ENCODE results near the gene GAS2L3.
A peak's percentile ranks its signal among the peaks of the same experiment; 100 is the strongest.
"Not testable (repeated sequence)": the region's sequence is repeated elsewhere in the genome, so short reads cannot be mapped to it uniquely, and the experiment has no call there.

GAS2L3 gene

GRCh38 chr12:100573292-100574186 lies at the start of gene GAS2L3:
Gene GAS2L3 (plus strand): TSS chr12:100573684. CDS start chr12:100594905, 21,221 bp downstream.
- peak in 1 of 2 donors; percentile 22 for DNase-seq (ENCODE audit: low read depth in 2 of 2)

DNA sequence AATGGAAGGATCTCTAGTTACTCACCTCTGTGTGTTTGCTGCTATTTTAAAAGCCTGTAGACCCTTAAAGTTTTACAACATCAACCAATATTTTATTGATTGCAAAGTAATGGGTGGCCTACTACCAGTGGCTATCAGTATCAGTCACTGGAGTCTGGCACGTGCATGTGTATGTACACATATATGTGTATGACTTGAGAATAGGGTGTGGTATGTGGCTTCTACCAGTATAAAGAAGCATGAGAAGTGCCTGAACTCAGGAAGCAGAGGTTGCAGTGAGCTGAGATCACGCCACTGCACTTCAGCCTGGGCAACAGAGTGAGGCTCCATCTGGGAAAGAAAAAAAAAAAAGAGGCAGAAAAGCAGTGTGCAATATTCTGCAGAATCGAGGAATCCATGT lies 45.5 kb upstream of the GAS2L3 start:
- no peak for DNase-seq (ENCODE audit: low read depth in 2 of 2)

DNA sequence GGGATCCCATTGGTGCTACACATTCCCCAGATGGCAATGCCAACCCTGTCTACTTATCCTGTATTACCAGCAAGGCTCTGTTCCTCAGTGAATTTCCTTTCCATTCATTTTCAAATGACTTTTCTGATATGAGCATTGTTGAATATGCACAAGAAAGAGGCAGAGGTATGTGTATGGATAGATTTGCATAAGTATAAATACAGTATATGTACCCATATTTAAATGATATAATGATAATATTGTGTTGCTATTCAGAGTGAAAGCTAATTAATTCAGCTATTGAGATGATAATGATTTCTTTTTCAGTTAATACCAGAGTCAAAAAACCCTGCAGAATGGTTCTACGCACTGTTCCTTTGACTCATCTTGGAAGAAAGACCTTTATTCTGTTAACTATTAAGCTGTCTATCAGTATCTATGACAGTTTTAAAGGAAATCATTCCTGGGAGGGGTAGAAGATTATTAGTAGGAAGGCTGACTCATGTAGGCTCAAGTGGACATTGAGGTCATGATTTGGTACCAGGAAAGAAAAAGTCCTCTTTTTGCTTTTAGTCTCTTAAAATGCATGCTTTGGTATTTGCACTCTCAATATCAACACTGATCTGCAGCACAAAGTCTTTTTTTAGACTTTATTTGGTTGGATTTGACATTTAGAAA lies 44.9 kb upstream of the GAS2L3 start:
- no peak for DNase-seq (ENCODE audit: low read depth in 2 of 2)

- no peak for DNase-seq (ENCODE audit: low read depth in 2 of 2)
Observed at GRCh38 chr12:100529756-100530350, 43.6 kb upstream of the GAS2L3 start.

DNA sequence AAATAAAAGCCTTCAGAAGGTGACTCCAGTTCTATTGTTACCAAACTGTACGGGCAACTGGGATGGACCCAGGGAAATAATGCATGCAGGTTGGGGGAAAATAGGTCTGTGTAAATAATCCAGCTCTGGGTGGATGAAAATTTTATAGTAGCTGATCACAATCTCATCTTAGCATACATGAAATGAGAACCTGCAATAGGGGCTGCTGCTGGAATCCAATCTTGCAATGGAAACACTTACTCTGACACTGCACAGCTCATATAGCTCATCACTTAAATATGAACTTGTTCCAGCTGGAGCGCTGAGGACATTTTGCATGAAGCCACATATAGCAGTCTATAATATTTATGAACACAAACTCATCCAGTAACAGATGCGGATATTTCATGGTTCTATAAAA lies 40.1 kb upstream of the GAS2L3 start:
- no peak for DNase-seq (ENCODE audit: low read depth in 2 of 2)

DNA sequence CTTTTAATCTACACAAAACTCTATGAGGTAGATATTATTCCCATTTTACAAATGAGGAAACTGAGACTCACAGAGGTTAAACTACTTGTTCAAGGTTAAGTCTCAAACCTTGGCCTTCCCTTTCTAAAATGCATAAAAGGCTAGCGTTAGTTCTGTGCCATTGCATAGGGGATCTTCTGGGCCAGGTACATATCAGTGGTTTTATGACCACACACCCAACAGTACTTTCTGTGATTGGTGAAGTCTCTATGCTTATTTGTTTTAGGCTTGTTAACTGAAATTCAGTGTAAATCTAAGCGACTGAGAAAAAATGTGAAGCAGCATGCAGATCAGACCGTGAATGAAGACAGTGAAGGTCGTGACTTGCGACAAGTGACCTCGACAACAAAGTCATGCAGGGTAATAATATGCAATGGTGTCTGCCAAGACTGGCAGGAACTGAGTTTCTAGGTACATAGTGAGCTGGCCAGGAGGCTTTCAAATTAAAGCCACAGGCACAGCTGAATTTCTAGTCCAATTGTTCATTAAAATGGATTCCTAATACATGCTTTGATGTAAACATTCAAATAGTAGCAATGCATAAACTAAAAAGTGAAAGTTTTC lies 38.8 kb upstream of the GAS2L3 start:
- no peak for DNase-seq (ENCODE audit: low read depth in 2 of 2)

DNA sequence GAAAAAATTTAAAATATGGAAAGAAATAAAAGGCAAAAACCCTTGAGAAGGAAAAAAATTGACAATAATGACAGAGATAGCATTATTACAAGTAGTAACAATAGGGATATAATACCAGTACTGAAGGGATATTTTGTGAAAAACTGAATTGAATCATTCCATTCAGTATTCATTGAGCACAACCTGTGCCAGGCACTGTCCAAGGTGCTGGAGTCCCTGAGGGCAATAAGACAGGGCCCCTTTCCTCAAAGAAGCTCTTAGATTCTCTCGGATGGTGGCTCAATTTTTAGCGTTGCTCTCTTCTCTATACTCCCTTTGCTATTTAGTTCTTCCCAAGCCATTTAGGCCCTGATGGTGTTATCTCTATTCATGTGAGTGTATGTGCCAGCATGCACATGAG lies 34.3 kb upstream of the GAS2L3 start:
- DNase-seq (ENCODE audit: low read depth in 2 of 2) = no peak

GRCh38 chr12:100544165-100544564 lies 29.3 kb upstream of the GAS2L3 start:
- no peak for DNase-seq (ENCODE audit: low read depth in 2 of 2)

DNA sequence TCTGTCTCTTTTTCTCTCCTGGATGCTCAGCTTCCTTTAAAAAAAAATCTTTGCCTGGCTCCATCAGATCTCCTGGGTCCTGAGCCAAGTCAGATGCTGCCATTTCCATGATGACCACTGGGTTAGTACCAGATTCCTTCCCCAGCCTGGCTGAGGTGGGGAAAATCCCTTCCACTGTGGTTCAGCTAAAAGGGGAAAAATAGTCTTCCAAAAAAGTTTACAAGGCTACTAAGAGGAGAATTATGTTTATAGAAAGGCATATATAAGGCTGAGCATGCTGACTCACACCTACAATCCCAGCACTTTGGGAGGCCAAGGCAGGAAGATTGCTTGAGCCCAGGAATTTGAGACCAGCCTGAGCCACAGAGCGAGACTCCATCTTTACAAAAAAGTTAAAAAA lies 28.4 kb upstream of the GAS2L3 start:
- DNase-seq (ENCODE audit: low read depth in 2 of 2) = no peak

- DNase-seq (ENCODE audit: low read depth in 2 of 2) = no peak
Observed at GRCh38 chr12:100553936-100554335, 19.5 kb upstream of the GAS2L3 start.

DNA sequence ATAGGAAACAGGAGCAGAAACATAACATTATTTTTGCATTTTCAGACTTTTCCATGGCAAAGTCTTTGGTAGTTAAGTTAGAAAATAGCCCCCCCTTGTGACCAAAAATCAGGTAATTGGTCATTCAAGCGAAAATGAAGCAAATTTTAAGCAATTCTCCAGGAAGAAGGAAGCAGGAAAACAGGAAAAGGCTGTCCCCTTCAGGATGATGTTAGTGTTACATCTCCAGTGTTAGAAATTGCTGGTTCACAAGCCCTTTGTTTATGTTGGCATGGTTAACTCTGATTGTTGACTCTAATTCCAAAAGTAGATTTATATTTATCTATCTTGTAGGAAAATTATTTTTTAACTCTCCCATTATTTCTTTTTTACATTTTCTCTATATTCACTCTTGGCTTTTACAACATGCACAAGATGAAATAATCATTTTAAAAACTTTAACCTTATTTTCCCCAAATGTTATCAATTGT lies 18.8 kb upstream of the GAS2L3 start:
- no peak for DNase-seq (ENCODE audit: low read depth in 2 of 2)

DNA sequence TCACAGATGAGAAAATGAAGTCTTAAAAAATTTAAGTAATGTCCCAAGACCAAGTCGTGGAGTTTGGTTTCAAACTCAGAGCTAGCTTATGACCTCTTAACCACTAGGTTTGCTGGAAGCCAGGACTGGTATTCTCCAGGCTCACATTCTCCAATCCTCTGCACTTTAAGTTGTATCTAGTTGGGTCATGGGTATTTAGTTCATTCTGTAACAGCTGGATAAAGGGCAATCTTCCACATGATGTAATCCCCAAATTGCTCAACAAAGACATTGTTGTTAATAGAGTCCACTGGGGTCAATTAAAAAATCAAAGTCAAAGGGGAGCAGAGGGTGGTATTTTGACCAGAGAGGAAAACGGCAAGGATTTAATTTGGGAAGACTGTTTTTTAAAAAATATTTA lies 17.8 kb upstream of the GAS2L3 start:
- DNase-seq (ENCODE audit: low read depth in 2 of 2) = no peak

DNA sequence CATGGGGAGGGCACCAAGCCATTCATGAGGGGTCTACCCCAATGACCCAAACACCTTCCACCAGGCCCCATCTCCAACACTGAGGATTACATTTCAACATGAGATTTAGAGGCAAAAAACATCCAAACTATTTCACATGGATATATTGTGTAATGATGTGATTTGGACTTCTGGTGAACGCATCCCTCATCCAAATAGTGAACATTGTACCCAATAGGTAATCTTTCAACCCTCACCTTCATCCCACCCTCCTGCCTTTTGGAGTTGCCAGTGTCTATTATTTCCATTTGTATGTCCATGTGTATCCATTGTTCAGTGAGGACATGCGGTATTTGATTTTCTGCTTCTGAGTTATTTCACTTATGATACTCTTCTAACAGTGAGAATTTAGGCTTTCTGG lies 16.1 kb upstream of the GAS2L3 start:
- no peak for DNase-seq (ENCODE audit: low read depth in 2 of 2)

- not testable (repeated sequence) for DNase-seq (ENCODE audit: low read depth in 2 of 2)
Observed at GRCh38 chr12:100559261-100559660, 14.2 kb upstream of the GAS2L3 start.

- no peak for DNase-seq (ENCODE audit: low read depth in 2 of 2)
Observed at GRCh38 chr12:100564090-100564489, 9.4 kb upstream of the GAS2L3 start.

- no peak for DNase-seq (ENCODE audit: low read depth in 2 of 2)
Observed at GRCh38 chr12:100564905-100565467, 8.5 kb upstream of the GAS2L3 start.

GRCh38 chr12:100565987-100566545 lies 7.4 kb upstream of the GAS2L3 start:
- no peak for DNase-seq (ENCODE audit: low read depth in 2 of 2)

GRCh38 chr12:100566887-100567637 lies 6.4 kb upstream of the GAS2L3 start:
- no peak for DNase-seq (ENCODE audit: low read depth in 2 of 2)

GRCh38 chr12:100567945-100568344 lies 5.5 kb upstream of the GAS2L3 start:
- DNase-seq (ENCODE audit: low read depth in 2 of 2) = no peak

GRCh38 chr12:100572184-100572583 lies 1.3 kb upstream of the GAS2L3 start:
- no peak for DNase-seq (ENCODE audit: low read depth in 2 of 2)
